Measurements from ENCODE around the gene EIF4EBP3.

Gene EIF4EBP3

GRCh38 chr5:140547508-140548299, at the start of gene EIF4EBP3:
Gene EIF4EBP3 (plus strand): TSS chr5:140547662. CDS start chr5:140547738, 76 bp downstream.
- peak; percentile 93 for DNase-seq (ENCODE audit: low spot score)

- no peak for DNase-seq (ENCODE audit: low spot score)
Measured at GRCh38 chr5:140497897-140498296, 49.6 kb upstream of the EIF4EBP3 start.

- DNase-seq (ENCODE audit: low spot score): no peak
Measured at GRCh38 chr5:140498591-140498990, 48.9 kb upstream of the EIF4EBP3 start.

GRCh38 chr5:140502834-140503233, 44.6 kb upstream of the EIF4EBP3 start:
- no peak for DNase-seq (ENCODE audit: low spot score)

- no peak for DNase-seq (ENCODE audit: low spot score)
Measured at GRCh38 chr5:140509898-140510297, 37.6 kb upstream of the EIF4EBP3 start.

- DNase-seq (ENCODE audit: low spot score): no peak
Measured at GRCh38 chr5:140513124-140513523, 34.3 kb upstream of the EIF4EBP3 start.

- DNase-seq (ENCODE audit: low spot score): no peak
Measured at GRCh38 chr5:140524003-140524402, 23.5 kb upstream of the EIF4EBP3 start.

GRCh38 chr5:140540227-140540626, 7.2 kb upstream of the EIF4EBP3 start:
- DNase-seq (ENCODE audit: low spot score): no peak

GRCh38 chr5:140542972-140543371, 4.5 kb upstream of the EIF4EBP3 start:
- no peak for DNase-seq (ENCODE audit: low spot score)

- no peak for DNase-seq (ENCODE audit: low spot score)
Measured at GRCh38 chr5:140544986-140545385, 2.5 kb upstream of the EIF4EBP3 start.

GRCh38 chr5:140545606-140546005, 1.9 kb upstream of the EIF4EBP3 start:
- DNase-seq (ENCODE audit: low spot score): no peak

GRCh38 chr5:140546851-140547507, 483 bp upstream of the EIF4EBP3 start:
- no peak for DNase-seq (ENCODE audit: low spot score)

- DNase-seq (ENCODE audit: low spot score): no peak
Measured at GRCh38 chr5:140548300-140548688, 832 bp downstream of the EIF4EBP3 start.

GRCh38 chr5:140548791-140549190, 1.3 kb downstream of the EIF4EBP3 start:
- no peak for DNase-seq (ENCODE audit: low spot score)

GRCh38 chr5:140549237-140550144, 2.0 kb downstream of the EIF4EBP3 start:
- no peak for DNase-seq (ENCODE audit: low spot score)

GRCh38 chr5:140550147-140551079, 3.0 kb downstream of the EIF4EBP3 start:
- no peak for DNase-seq (ENCODE audit: low spot score)

- no peak for DNase-seq (ENCODE audit: low spot score)
Measured at GRCh38 chr5:140551872-140552271, 4.4 kb downstream of the EIF4EBP3 start.

GRCh38 chr5:140553657-140554056, 6.2 kb downstream of the EIF4EBP3 start:
- no peak for DNase-seq (ENCODE audit: low spot score)

- DNase-seq (ENCODE audit: low spot score): peak; percentile 59
Measured at GRCh38 chr5:140554454-140554853, 7.0 kb downstream of the EIF4EBP3 start.

GRCh38 chr5:140555747-140556312, 8.4 kb downstream of the EIF4EBP3 start:
- DNase-seq (ENCODE audit: low spot score): no peak

- no peak for DNase-seq (ENCODE audit: low spot score)
Measured at GRCh38 chr5:140556438-140556837, 9.0 kb downstream of the EIF4EBP3 start.

All from hepatic stellate cell (primary cell).